Lung (tissue), 12 donors: ENCODE results near the gene TXNRD2. TPM values are rescaled to one million over a fixed set of nuclear protein-coding genes. Genes with fewer than 3 reads are reported as not detected.
A peak's percentile ranks its signal among the peaks of the same experiment; 100 is the strongest.
"Not testable (repeated sequence)": the region's sequence is repeated elsewhere in the genome, so short reads cannot be mapped to it uniquely, and the experiment has no call there.

ENCODE experiments used
- ATAC-seq: fragments of 200-7000 bp; cut with Tn5 transposase; one replicate; pipeline ENCODE4 v1.9.1; 2020; ENCODE audit warnings: moderate number of reproducible peaks; ENCODE audit not compliant: insufficient read depth, low FRiP score
- DNase-seq, 3 donors: peaks; one replicate each; pipeline ENCODE4 v3.0.0-alpha.2; 2013 to 2017
- H3K27ac ChIP-seq, 2 donors: one replicate each; pipeline ENCODE4 v1.5.1; 2013; ENCODE audit warnings: mild to moderate bottlenecking in 2 of 2, moderate library complexity in 2 of 2, control low read depth in 1 of 2, inconsistent platforms in 1 of 2, low read depth in 1 of 2, low read length in 1 of 2
- H3K27me3 ChIP-seq, 3 donors: one replicate each; pipeline ENCODE4 v1.5.1; 2013; ENCODE audit warnings: low read length in 2 of 3; ENCODE audit not compliant: control insufficient read depth in 3 of 3, insufficient read depth in 3 of 3
- H3K36me3 ChIP-seq, 4 donors: one replicate each; pipeline ENCODE4 v1.5.1; 2013; ENCODE audit warnings: low read length in 4 of 4, mild to moderate bottlenecking in 1 of 4, moderate library complexity in 1 of 4; ENCODE audit not compliant: control insufficient read depth in 4 of 4, insufficient read depth in 4 of 4
- H3K4me1 ChIP-seq, 5 donors: one replicate each; pipeline ENCODE4 v1.5.1; 2013; ENCODE audit warnings: low read length in 5 of 5, mild to moderate bottlenecking in 2 of 5, moderate library complexity in 1 of 5; ENCODE audit not compliant: control insufficient read depth in 5 of 5, insufficient read depth in 5 of 5
- H3K4me3 ChIP-seq: one replicate; pipeline ENCODE4 v1.5.1; 2013; ENCODE audit warnings: mild to moderate bottlenecking, control low read depth, moderate library complexity
- H3K9ac ChIP-seq, 2 donors: one replicate each; pipeline ENCODE4 v1.5.1; 2013; ENCODE audit warnings: low read length in 2 of 2, control low read depth in 1 of 2; ENCODE audit not compliant: insufficient read depth in 1 of 2
- H3K9me3 ChIP-seq, 4 donors: one replicate each; pipeline ENCODE4 v1.5.1; 2013; ENCODE audit warnings: low read length in 3 of 4, mild to moderate bottlenecking in 1 of 4, moderate library complexity in 1 of 4; ENCODE audit not compliant: control insufficient read depth in 4 of 4, insufficient read depth in 3 of 4
- CTCF ChIP-seq: IDR thresholded peaks from 2 replicates; pipeline ENCODE4 v1.5.1; 2012; ENCODE audit warnings: mild to moderate bottlenecking; ENCODE audit errors: control extremely low read depth, extremely low read depth
- WGBS, 2 donors: extraction: QIAGEN DNeasy Blood & Tissue Kit; methylation state at CpG; one replicate each; pipeline ENCODE4 v1.1.7; 2013; 5-methylcytosine and 5-hydroxymethylcytosine counted together
- polyA plus RNA-seq, 2 donors: library from polyadenylated mRNA; stranded (reverse); fragments of 200-250 nt; gene quantifications; one replicate each; pipeline ENCODE4 v1.2.1, GENCODE V29; 2013
- total RNA-seq, 2 donors: library from RNA; depleted of rRNA in 1 of 2; stranded (reverse); fragments of >200 nt in 1 of 2; gene quantifications; one replicate each; pipeline ENCODE4 v1.2.1, GENCODE V29; 2014 to 2021
- donor health status: control.
- donor health status: control.
- donor health status: Bipolar disorder and iron deficiency.
- donor health status: healthy.
- donor health status: DM: yes; HTN: yes; CAD: no.

The TXNRD2 gene
- total and polyA plus RNA-seq, 4 donors = 20.3 to 59.2 (median 32.2) TPM

- Histone ChIP-seq H3K27ac (peak overlapping the region in 1 of 2 donors; percentile 28), H3K4me1 (peaks cover 0 to 26% (median 0%) of the 10 kb centered on the region in 5 donors), H3K36me3 (no peaks in the 10 kb centered on the region), H3K4me3 (no peak overlapping the region), H3K9ac (no peak overlapping the region), H3K27me3 (no peaks in the 10 kb centered on the region), H3K9me3 (no peaks in the 10 kb centered on the region)
- DNase-seq (peak in 1 of 3 donors; percentile 9), ATAC-seq (no peak)
- 81 to 84% methylated on average over 15 of the region's 15 CpGs for WGBS, 2 donors
- TF ChIP-seq CTCF = no peak
These were observed 55.6 kb downstream of the TXNRD2 start for GRCh38 chr22:19885841-19886592.

GRCh38 chr22:19884954-19885751 lies 56.5 kb downstream of the TXNRD2 start:
- peak in 1 of 3 donors; percentile 10 for DNase-seq
- WGBS, 2 donors = 93 to 95% methylated on average over 25 to 26 of the region's 26 CpGs
- H3K27ac ChIP-seq = no peak overlapping the region
- no peak for ATAC-seq
- H3K4me1 ChIP-seq = peaks cover 0 to 30% (median 3%) of the 10 kb centered on the region in 5 donors
- no peaks in the 10 kb centered on the region for H3K9me3 ChIP-seq
- H3K4me3 ChIP-seq = no peak overlapping the region
- H3K36me3 ChIP-seq = no peaks in the 10 kb centered on the region
- no peak for TF ChIP-seq CTCF
- no peaks in the 10 kb centered on the region for H3K27me3 ChIP-seq
- H3K9ac ChIP-seq = no peak overlapping the region

- TF ChIP-seq CTCF = no peak
- 88 to 96% methylated on average over 15 of the region's 15 CpGs for WGBS, 2 donors
- H3K27ac ChIP-seq = no peak overlapping the region
- no peak overlapping the region for H3K4me3 ChIP-seq
- peaks cover 0 to 30% (median 4%) of the 10 kb centered on the region in 5 donors for H3K4me1 ChIP-seq
- no peaks in the 10 kb centered on the region for H3K27me3 ChIP-seq
- ATAC-seq (no peak), DNase-seq (peak in 1 of 3 donors; percentile 11)
- H3K9me3 ChIP-seq = no peaks in the 10 kb centered on the region
- H3K36me3 ChIP-seq = no peaks in the 10 kb centered on the region
- no peak overlapping the region for H3K9ac ChIP-seq
These were observed 57.3 kb downstream of the TXNRD2 start for GRCh38 chr22:19884161-19884953.

- H3K27ac ChIP-seq, DNase-seq: not testable (repeated sequence)
- 93 to 97% methylated on average over 8 of the region's 8 CpGs for WGBS, 2 donors
These were observed 58.2 kb downstream of the TXNRD2 start for GRCh38 chr22:19883446-19883845.

More at GRCh38 chr22:19883446-19883845, 58.2 kb downstream of the TXNRD2 start:
- H3K27me3 ChIP-seq, H3K9ac ChIP-seq, H3K4me3 ChIP-seq, H3K36me3 ChIP-seq, H3K9me3 ChIP-seq, ATAC-seq: not testable (repeated sequence)
- H3K4me1 ChIP-seq = peaks cover 0 to 30% (median 4%) of the 10 kb centered on the region in 5 donors
